ENCODE data around the gene ALAS1.
"Not testable (repeated sequence)": the region's sequence is repeated elsewhere in the genome, so short reads cannot be mapped to it uniquely, and the experiment has no call there.

ALAS1 gene

GRCh38 chr3:52176951-52177700 is 20.8 kb upstream of the ALAS1 start:
- DNase-seq (ENCODE audit: low spot score): no peak

GRCh38 chr3:52177701-52178042 is 20.3 kb upstream of the ALAS1 start:
- no peak for DNase-seq (ENCODE audit: low spot score)

- DNase-seq (ENCODE audit: low spot score): not testable (repeated sequence)
Observed at GRCh38 chr3:52178126-52178525, 19.8 kb upstream of the ALAS1 start.

- no peak for DNase-seq (ENCODE audit: low spot score)
Observed at GRCh38 chr3:52178537-52178936, 19.4 kb upstream of the ALAS1 start.

GRCh38 chr3:52181543-52181942 is 16.4 kb upstream of the ALAS1 start:
- no peak for DNase-seq (ENCODE audit: low spot score)

- DNase-seq (ENCODE audit: low spot score): no peak
Observed at GRCh38 chr3:52182196-52182595, 15.8 kb upstream of the ALAS1 start.

- DNase-seq (ENCODE audit: low spot score): no peak
Observed at GRCh38 chr3:52182691-52183090, 15.3 kb upstream of the ALAS1 start.

- no peak for DNase-seq (ENCODE audit: low spot score)
Observed at GRCh38 chr3:52183786-52184445, 14.0 kb upstream of the ALAS1 start.

- DNase-seq (ENCODE audit: low spot score): no peak
Observed at GRCh38 chr3:52184690-52185089, 13.3 kb upstream of the ALAS1 start.

- DNase-seq (ENCODE audit: low spot score): no peak
Observed at GRCh38 chr3:52185311-52185710, 12.6 kb upstream of the ALAS1 start.

GRCh38 chr3:52185837-52186236 is 12.1 kb upstream of the ALAS1 start:
- DNase-seq (ENCODE audit: low spot score): no peak

- DNase-seq (ENCODE audit: low spot score): no peak
Observed at GRCh38 chr3:52186729-52187128, 11.2 kb upstream of the ALAS1 start.

GRCh38 chr3:52188556-52188955 is 9.4 kb upstream of the ALAS1 start:
- no peak for DNase-seq (ENCODE audit: low spot score)

- no peak for DNase-seq (ENCODE audit: low spot score)
Observed at GRCh38 chr3:52190294-52191074, 7.5 kb upstream of the ALAS1 start.

- no peak for DNase-seq (ENCODE audit: low spot score)
Observed at GRCh38 chr3:52191663-52192062, 6.3 kb upstream of the ALAS1 start.

GRCh38 chr3:52193065-52193464 is 4.9 kb upstream of the ALAS1 start:
- no peak for DNase-seq (ENCODE audit: low spot score)

GRCh38 chr3:52194485-52195290 is 3.3 kb upstream of the ALAS1 start:
- no peak for DNase-seq (ENCODE audit: low spot score)

GRCh38 chr3:52195291-52195597 is 2.7 kb upstream of the ALAS1 start:
- no peak for DNase-seq (ENCODE audit: low spot score)

- DNase-seq (ENCODE audit: low spot score): no peak
Observed at GRCh38 chr3:52195823-52196331, 2.1 kb upstream of the ALAS1 start.

GRCh38 chr3:52196977-52197376 is 983 bp upstream of the ALAS1 start:
- no peak for DNase-seq (ENCODE audit: low spot score)

- DNase-seq (ENCODE audit: low spot score): no peak
Observed at GRCh38 chr3:52197499-52197841, 490 bp upstream of the ALAS1 start.

Data from NAMALWA (cell line).